Activated CD8-positive, alpha-beta memory T cell treated with anti-CD3 and anti-CD28 coated beads, Interleukin-2, amount 10 ng/mL, durations not matched to agents 7 days and 5 days (primary cell): ENCODE results near the gene ABCA13. TPM values are rescaled to one million over a fixed set of nuclear protein-coding genes. Genes with fewer than 3 reads are reported as not detected.

Experiments
- ATAC-seq: fragments of 150-1000 bp; cut with Tn5 transposase; one replicate; pipeline ENCODE4 v1.10.0; 2021; ENCODE audit warnings: moderate library complexity
- CTCF ChIA-PET: fragments of 350-600 bp; sonication (Branson Sonifier 250); formaldehyde crosslinking; loops from one replicate; lab custom pipeline; 2021; ENCODE audit warnings: antibody characterized with exemption; lab: Charles Lee
- DNase-seq: peaks from one replicate; pipeline ENCODE4 v3.0.0-alpha.2; 2020
- H3K27ac Mint-ChIP-seq: one replicate; pipeline ENCODE4 v1.8.0; 2021; ENCODE audit warnings: mild to moderate bottlenecking, mixed read lengths
- H3K27me3 Mint-ChIP-seq: one replicate; pipeline ENCODE4 v1.8.0; 2021; ENCODE audit warnings: mixed read lengths
- H3K36me3 Mint-ChIP-seq: one replicate; pipeline ENCODE4 v1.8.0; 2021; ENCODE audit warnings: mild to moderate bottlenecking, mixed read lengths
- H3K4me1 Mint-ChIP-seq: one replicate; pipeline ENCODE4 v1.8.0; 2021; ENCODE audit warnings: mixed read lengths
- H3K4me3 Mint-ChIP-seq: one replicate; pipeline ENCODE4 v1.8.0; 2021; ENCODE audit warnings: mild to moderate bottlenecking, moderate library complexity, mixed read lengths
- H3K9me3 Mint-ChIP-seq: one replicate; pipeline ENCODE4 v1.8.0; 2022; ENCODE audit warnings: low read depth, mixed read lengths
- total RNA-seq, 2 experiments: library from RNA; stranded (reverse); gene quantifications; one replicate each; pipeline ENCODE4 v1.2.3, GENCODE V29; 2021

The ABCA13 gene
- total RNA-seq, 2 experiments from 2014 or later: 0.05 to 0.06 TPM

GRCh38 chr7:48217753-48218152 is 46.5 kb downstream of the ABCA13 start:
- DNase-seq (no peak), ATAC-seq (no peak)
- H3K4me1 Mint-ChIP-seq: no peaks in the 10 kb centered on the region
- H3K27ac Mint-ChIP-seq: no peak overlapping the region
- no peaks in the 10 kb centered on the region for H3K36me3 Mint-ChIP-seq
- CTCF ChIA-PET: no interaction called here
- H3K9me3 Mint-ChIP-seq: no peaks in the 10 kb centered on the region
- H3K4me3 Mint-ChIP-seq: no peak overlapping the region
- peaks cover 23% of the 10 kb centered on the region for H3K27me3 Mint-ChIP-seq

- Mint-ChIP-seq H3K27me3 (peaks cover 15% of the 10 kb centered on the region), H3K9me3 (no peaks in the 10 kb centered on the region), H3K4me3 (no peak overlapping the region), H3K27ac (no peak overlapping the region), H3K36me3 (no peaks in the 10 kb centered on the region), H3K4me1 (no peaks in the 10 kb centered on the region)
- ATAC-seq: no peak
- no peak for DNase-seq
- CTCF ChIA-PET: no interaction called here
Measured at GRCh38 chr7:48224042-48224441, 52.8 kb downstream of the ABCA13 start.

GRCh38 chr7:48225101-48225500 is 53.8 kb downstream of the ABCA13 start:
- Mint-ChIP-seq H3K36me3 (no peaks in the 10 kb centered on the region), H3K4me1 (no peaks in the 10 kb centered on the region), H3K4me3 (no peak overlapping the region), H3K9me3 (no peaks in the 10 kb centered on the region), H3K27ac (no peak overlapping the region), H3K27me3 (peaks cover 15% of the 10 kb centered on the region)
- ATAC-seq (no peak), DNase-seq (no peak)
- CTCF ChIA-PET: no interaction called here

- CTCF ChIA-PET: no interaction called here
- Mint-ChIP-seq H3K9me3 (peaks cover 4% of the 10 kb centered on the region), H3K27me3 (peaks cover 11% of the 10 kb centered on the region), H3K4me1 (no peaks in the 10 kb centered on the region), H3K27ac (no peak overlapping the region), H3K36me3 (no peaks in the 10 kb centered on the region), H3K4me3 (no peak overlapping the region)
- DNase-seq: no peak
- no peak for ATAC-seq
Measured at GRCh38 chr7:48237354-48237753, 66.1 kb downstream of the ABCA13 start.

- Mint-ChIP-seq H3K36me3 (no peaks in the 10 kb centered on the region), H3K27me3 (peaks cover 23% of the 10 kb centered on the region), H3K27ac (no peak overlapping the region), H3K4me1 (no peaks in the 10 kb centered on the region), H3K9me3 (no peaks in the 10 kb centered on the region), H3K4me3 (no peak overlapping the region)
- ATAC-seq (no peak), DNase-seq (no peak)
- CTCF ChIA-PET: no interaction called here
Measured at GRCh38 chr7:48242846-48243245, 71.6 kb downstream of the ABCA13 start.

GRCh38 chr7:48244864-48245271 is 73.6 kb downstream of the ABCA13 start:
- ATAC-seq (no peak), DNase-seq (no peak)
- Mint-ChIP-seq H3K4me3 (no peak overlapping the region), H3K9me3 (no peaks in the 10 kb centered on the region), H3K4me1 (no peaks in the 10 kb centered on the region), H3K27ac (no peak overlapping the region), H3K36me3 (no peaks in the 10 kb centered on the region), H3K27me3 (peaks cover 28% of the 10 kb centered on the region)
- CTCF ChIA-PET: no interaction called here

GRCh38 chr7:48245751-48246472 is 74.7 kb downstream of the ABCA13 start:
- DNase-seq (no peak), ATAC-seq (no peak)
- Mint-ChIP-seq H3K36me3 (no peaks in the 10 kb centered on the region), H3K4me1 (no peaks in the 10 kb centered on the region), H3K27ac (no peak overlapping the region), H3K9me3 (no peaks in the 10 kb centered on the region), H3K27me3 (peaks cover 30% of the 10 kb centered on the region), H3K4me3 (no peak overlapping the region)
- CTCF ChIA-PET: no interaction called here

GRCh38 chr7:48249166-48249565 is 77.9 kb downstream of the ABCA13 start:
- Mint-ChIP-seq H3K4me1 (peaks cover 15% of the 10 kb centered on the region), H3K27me3 (peaks cover 30% of the 10 kb centered on the region), H3K27ac (no peak overlapping the region), H3K9me3 (no peaks in the 10 kb centered on the region), H3K36me3 (no peaks in the 10 kb centered on the region), H3K4me3 (no peak overlapping the region)
- CTCF ChIA-PET: interaction anchor here (1.0 kb wide), 1 partner anchor 17 kb away, joined by 3 read pairs; no protein-coding TSS in a partner anchor
- ATAC-seq (no peak), DNase-seq (no peak)

GRCh38 chr7:48250441-48250951 is 79.2 kb downstream of the ABCA13 start:
- no peak for DNase-seq
- H3K27ac Mint-ChIP-seq: no peak overlapping the region
- no peak for ATAC-seq
- H3K27me3 Mint-ChIP-seq: peaks cover 22% of the 10 kb centered on the region
- no peak overlapping the region for H3K4me3 Mint-ChIP-seq
- H3K36me3 Mint-ChIP-seq: no peaks in the 10 kb centered on the region
- H3K9me3 Mint-ChIP-seq: no peaks in the 10 kb centered on the region
- peaks cover 22% of the 10 kb centered on the region for H3K4me1 Mint-ChIP-seq
- CTCF ChIA-PET: no interaction called here

GRCh38 chr7:48251766-48252165 is 80.5 kb downstream of the ABCA13 start:
- no peaks in the 10 kb centered on the region for H3K9me3 Mint-ChIP-seq
- no peaks in the 10 kb centered on the region for H3K36me3 Mint-ChIP-seq
- peaks cover 18% of the 10 kb centered on the region for H3K27me3 Mint-ChIP-seq
- peaks cover 22% of the 10 kb centered on the region for H3K4me1 Mint-ChIP-seq
- peak; percentile 60 for ATAC-seq
- H3K27ac Mint-ChIP-seq: no peak overlapping the region
- CTCF ChIA-PET: no interaction called here
- DNase-seq: no peak
- no peak overlapping the region for H3K4me3 Mint-ChIP-seq

- Mint-ChIP-seq H3K4me1 (peaks cover 22% of the 10 kb centered on the region), H3K9me3 (no peaks in the 10 kb centered on the region), H3K27me3 (peaks cover 17% of the 10 kb centered on the region), H3K27ac (no peak overlapping the region), H3K36me3 (peaks cover 3% of the 10 kb centered on the region), H3K4me3 (no peak overlapping the region)
- CTCF ChIA-PET: no interaction called here
- ATAC-seq: no peak
- no peak for DNase-seq
Measured at GRCh38 chr7:48252995-48253394, 81.7 kb downstream of the ABCA13 start.

GRCh38 chr7:48255046-48255445 is 83.8 kb downstream of the ABCA13 start:
- ATAC-seq: peak; percentile 67
- no peak overlapping the region for H3K27ac Mint-ChIP-seq
- CTCF ChIA-PET: no interaction called here

GRCh38 chr7:48259463-48260280 is 88.4 kb downstream of the ABCA13 start:
- H3K27me3 Mint-ChIP-seq: peaks cover 23% of the 10 kb centered on the region
- CTCF ChIA-PET: no interaction called here
- no peak for ATAC-seq

More at GRCh38 chr7:48255046-48255445, 83.8 kb downstream of the ABCA13 start:
- Mint-ChIP-seq H3K9me3 (no peaks in the 10 kb centered on the region), H3K27me3 (peaks cover 12% of the 10 kb centered on the region), H3K4me3 (no peak overlapping the region), H3K4me1 (peaks cover 22% of the 10 kb centered on the region), H3K36me3 (peaks cover 3% of the 10 kb centered on the region)
- DNase-seq: no peak

GRCh38 chr7:48261696-48262095 is 90.4 kb downstream of the ABCA13 start:
- Mint-ChIP-seq H3K4me3 (no peak overlapping the region), H3K4me1 (no peaks in the 10 kb centered on the region), H3K27me3 (peaks cover 24% of the 10 kb centered on the region), H3K9me3 (no peaks in the 10 kb centered on the region), H3K36me3 (peaks cover 3% of the 10 kb centered on the region), H3K27ac (no peak overlapping the region)
- CTCF ChIA-PET: no interaction called here
- no peak for DNase-seq
- no peak for ATAC-seq

More at GRCh38 chr7:48259463-48260280, 88.4 kb downstream of the ABCA13 start:
- H3K4me1 Mint-ChIP-seq: peaks cover 5% of the 10 kb centered on the region
- no peak overlapping the region for H3K27ac Mint-ChIP-seq
- no peak for DNase-seq
- H3K36me3 Mint-ChIP-seq: peaks cover 3% of the 10 kb centered on the region
- H3K9me3 Mint-ChIP-seq: no peaks in the 10 kb centered on the region
- H3K4me3 Mint-ChIP-seq: no peak overlapping the region
